SKM-1 treated with dmso at 0.1 percent for 144 hours (cell line): ENCODE measurements around the gene NUP54.

ENCODE experiments used
- DNase-seq: peaks from one replicate; lab custom pipeline; 2025; ENCODE audit not compliant: unreplicated experiment; lab: John Stamatoyannopoulos, UW

The NUP54 gene

GRCh38 chr4:76147454-76148141 lies 599 bp downstream of the NUP54 start:
- peak; percentile 46 for DNase-seq

- DNase-seq = no peak
Measured at GRCh38 chr4:76144546-76144945, 3.7 kb downstream of the NUP54 start.

- no peak for DNase-seq
Measured at GRCh38 chr4:76141241-76141640, 7.0 kb downstream of the NUP54 start.

- no peak for DNase-seq
Measured at GRCh38 chr4:76127754-76128153, 20.4 kb downstream of the NUP54 start.

GRCh38 chr4:76125816-76126215 lies 22.4 kb downstream of the NUP54 start:
- DNase-seq = no peak

- no peak for DNase-seq
Measured at GRCh38 chr4:76120199-76120598, 28.0 kb downstream of the NUP54 start.

- no peak for DNase-seq
Measured at GRCh38 chr4:76117536-76117935, 30.7 kb downstream of the NUP54 start.

GRCh38 chr4:76116821-76117220 lies 31.4 kb downstream of the NUP54 start:
- no peak for DNase-seq

GRCh38 chr4:76108467-76109181 lies 39.6 kb downstream of the NUP54 start:
- peak; percentile 25 for DNase-seq

GRCh38 chr4:76106442-76106841 lies 41.8 kb downstream of the NUP54 start:
- DNase-seq = no peak

GRCh38 chr4:76105652-76106051 lies 42.5 kb downstream of the NUP54 start:
- no peak for DNase-seq

- DNase-seq = no peak
Measured at GRCh38 chr4:76096076-76096475, 52.1 kb downstream of the NUP54 start.

GRCh38 chr4:76095568-76095967 lies 52.6 kb downstream of the NUP54 start:
- DNase-seq = no peak

GRCh38 chr4:76091052-76091451 lies 57.1 kb downstream of the NUP54 start:
- no peak for DNase-seq

- DNase-seq = peak; percentile 96
Measured at GRCh38 chr4:76090241-76090691, 57.9 kb downstream of the NUP54 start.

GRCh38 chr4:76088719-76089118 lies 59.5 kb downstream of the NUP54 start:
- DNase-seq = no peak

- peak; percentile 46 for DNase-seq
Measured at GRCh38 chr4:76087007-76087769, 61.0 kb downstream of the NUP54 start.

GRCh38 chr4:76084542-76084941 lies 63.7 kb downstream of the NUP54 start:
- no peak for DNase-seq

GRCh38 chr4:76083386-76083988 lies 64.7 kb downstream of the NUP54 start:
- no peak for DNase-seq

GRCh38 chr4:76078033-76078613 lies 70.1 kb downstream of the NUP54 start:
- DNase-seq = no peak

- no peak for DNase-seq
Measured at GRCh38 chr4:76074993-76075600, 73.1 kb downstream of the NUP54 start.
